GM21447 (cell line): ENCODE results near the gene TENM4.
"Not testable (repeated sequence)": the region's sequence is repeated elsewhere in the genome, so short reads cannot be mapped to it uniquely, and the experiment has no call there.

Experiments
- ATAC-seq: cut with Tn5 transposase; IDR thresholded peaks from one replicate; pipeline ENCODE4 v1.9.1; 2021; ENCODE audit not compliant: unreplicated experiment

TENM4 gene

DNA sequence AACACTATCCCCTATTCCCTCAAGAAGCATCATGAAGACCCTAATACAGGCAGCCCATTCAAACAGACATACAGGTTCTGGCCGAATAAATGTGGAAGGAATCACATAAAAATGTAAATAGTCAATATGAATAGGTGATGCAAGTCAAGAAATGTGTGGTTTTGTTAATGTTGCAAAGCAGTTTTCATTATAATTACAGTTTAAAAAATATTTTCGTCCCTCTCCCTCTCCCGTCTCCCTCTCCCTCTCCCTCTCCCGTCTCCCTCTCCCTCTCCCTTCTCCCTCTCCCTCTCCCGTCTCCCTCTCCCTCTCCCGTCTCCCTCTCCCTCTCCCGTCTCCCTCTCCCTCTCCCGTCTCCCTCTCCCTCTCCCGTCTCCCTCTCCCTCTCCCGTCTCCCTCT is 250.3 kb downstream of the TENM4 start:
- not testable (repeated sequence) for ATAC-seq

DNA sequence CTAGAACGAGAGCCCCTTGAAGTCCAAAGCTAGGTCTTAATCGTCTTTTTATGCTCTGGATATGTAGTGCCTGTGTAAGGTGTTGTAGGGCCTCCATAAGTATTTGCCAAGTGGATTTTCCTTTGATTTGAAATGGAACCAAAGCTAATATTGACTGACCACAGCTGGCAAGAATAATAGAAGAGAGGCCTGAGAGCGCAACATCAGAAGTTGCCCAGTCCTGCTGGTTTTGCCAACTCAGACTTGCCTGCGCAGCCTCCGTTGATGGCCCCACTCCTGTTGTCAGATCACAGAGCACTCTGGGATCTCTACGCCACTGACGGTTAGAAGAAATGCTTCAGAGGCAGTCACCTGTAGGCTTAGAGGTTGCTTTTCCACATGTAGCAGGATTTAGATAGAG is 251.2 kb downstream of the TENM4 start:
- ATAC-seq: no peak

DNA sequence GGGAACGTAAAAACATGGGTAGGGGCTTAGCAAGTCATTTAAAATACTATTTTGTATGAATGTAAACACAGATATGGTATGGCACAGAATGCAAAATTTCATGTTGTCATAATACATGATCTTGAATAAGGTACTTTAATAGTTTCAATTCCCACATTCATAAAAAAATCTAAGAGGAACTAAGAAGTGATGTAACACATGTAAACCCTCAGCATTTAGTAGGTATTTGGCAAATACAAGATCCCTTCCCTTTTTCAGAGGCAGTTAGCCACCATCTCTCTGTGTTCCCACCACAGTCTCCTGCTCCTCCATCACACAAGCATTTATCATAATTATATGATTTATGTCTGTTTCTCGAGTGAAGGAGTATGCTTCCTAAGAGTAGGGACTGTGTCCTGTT is 251.8 kb downstream of the TENM4 start:
- ATAC-seq: no peak

DNA sequence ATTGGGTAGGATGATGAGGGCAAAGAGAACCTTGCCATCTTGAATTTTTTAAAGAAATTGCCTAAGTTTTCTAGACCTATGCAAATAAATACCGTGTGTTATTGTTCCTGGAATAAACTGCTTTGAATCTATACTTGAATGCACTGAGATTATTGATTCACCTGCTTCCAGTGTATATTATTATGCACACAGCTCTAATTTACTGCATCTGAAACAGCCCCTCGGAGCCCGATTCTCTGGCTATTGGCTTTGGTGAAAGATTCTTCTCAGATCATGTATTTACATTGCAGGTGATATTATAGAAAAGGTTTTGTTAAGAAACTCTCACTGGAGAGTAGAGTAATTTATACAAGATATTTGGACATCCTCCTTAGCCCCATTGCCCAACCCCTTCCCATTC is 254.2 kb downstream of the TENM4 start:
- no peak for ATAC-seq

DNA sequence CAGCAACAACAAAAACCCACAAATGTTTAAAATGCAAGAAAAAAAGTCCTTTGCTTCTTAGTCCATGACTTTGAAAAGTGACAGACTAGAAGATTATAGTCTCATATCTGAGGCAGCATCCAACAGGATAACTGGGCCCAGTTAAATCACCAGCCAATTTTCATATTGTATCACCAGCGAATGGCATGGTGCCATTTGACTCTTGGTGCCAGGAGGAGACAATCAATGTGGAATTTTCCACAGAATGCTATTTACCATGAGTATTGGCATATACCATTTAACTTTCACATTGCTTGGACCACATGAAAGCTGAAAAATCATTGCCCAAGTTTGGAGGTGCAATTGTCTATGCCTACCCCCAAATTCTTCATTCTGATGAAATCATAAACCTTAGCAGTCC is 255.5 kb downstream of the TENM4 start:
- ATAC-seq: no peak

DNA sequence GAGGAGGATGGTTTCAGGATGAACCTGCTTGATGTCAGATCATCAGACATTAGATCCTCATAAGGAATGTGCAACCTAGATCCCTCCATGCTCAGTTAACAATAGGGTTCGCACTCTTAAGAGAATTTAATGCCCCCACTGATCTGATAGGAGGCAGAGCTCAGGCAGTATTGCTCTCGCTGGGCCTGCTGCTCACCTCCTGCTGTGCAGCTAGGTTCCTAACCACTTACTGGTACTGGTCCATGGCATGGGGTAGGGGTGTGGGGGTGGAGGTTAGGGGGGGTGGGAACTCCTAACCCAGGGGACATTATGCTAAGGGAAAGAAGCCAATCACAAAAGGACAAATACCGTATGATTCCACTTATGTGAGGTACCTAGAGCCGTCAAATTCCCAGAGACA is 256.5 kb downstream of the TENM4 start:
- ATAC-seq: no peak

DNA sequence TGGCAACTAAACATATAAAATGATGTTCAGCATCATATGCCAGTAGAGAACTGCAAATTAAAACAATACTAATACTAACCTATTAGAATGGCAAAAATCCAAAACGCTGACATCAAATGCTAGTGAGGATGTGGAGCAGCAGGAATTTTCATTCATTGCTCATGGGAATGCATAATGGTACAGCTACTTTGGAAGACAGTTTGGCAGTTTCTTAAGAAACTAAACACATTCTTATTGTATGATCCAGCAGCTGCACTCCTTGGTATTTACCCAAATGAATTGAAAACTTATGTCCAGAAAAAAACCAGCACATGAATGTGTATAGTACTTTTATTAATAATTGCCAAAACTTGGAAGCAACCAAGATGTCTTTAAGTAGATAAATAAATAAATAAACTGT is 258.0 kb downstream of the TENM4 start:
- ATAC-seq: no peak

DNA sequence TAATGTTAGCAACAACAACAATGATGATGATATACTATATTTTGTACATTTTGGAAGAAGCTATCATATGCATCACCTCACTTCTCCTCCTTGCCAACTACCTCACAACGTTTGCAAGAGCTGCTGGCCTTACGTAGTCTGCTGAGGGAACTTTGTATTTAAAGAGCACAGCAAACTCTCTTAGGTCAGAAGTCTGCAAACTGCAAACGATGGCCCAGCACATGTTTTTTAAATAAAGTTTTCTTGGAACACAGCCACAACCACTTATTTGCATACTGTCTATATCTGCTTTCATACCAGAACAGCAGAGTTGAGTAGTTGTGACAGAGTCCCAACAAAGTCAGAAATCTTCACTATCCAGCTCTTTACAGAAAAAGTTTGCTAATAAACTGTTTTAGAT is 261.7 kb downstream of the TENM4 start:
- ATAC-seq: no peak

DNA sequence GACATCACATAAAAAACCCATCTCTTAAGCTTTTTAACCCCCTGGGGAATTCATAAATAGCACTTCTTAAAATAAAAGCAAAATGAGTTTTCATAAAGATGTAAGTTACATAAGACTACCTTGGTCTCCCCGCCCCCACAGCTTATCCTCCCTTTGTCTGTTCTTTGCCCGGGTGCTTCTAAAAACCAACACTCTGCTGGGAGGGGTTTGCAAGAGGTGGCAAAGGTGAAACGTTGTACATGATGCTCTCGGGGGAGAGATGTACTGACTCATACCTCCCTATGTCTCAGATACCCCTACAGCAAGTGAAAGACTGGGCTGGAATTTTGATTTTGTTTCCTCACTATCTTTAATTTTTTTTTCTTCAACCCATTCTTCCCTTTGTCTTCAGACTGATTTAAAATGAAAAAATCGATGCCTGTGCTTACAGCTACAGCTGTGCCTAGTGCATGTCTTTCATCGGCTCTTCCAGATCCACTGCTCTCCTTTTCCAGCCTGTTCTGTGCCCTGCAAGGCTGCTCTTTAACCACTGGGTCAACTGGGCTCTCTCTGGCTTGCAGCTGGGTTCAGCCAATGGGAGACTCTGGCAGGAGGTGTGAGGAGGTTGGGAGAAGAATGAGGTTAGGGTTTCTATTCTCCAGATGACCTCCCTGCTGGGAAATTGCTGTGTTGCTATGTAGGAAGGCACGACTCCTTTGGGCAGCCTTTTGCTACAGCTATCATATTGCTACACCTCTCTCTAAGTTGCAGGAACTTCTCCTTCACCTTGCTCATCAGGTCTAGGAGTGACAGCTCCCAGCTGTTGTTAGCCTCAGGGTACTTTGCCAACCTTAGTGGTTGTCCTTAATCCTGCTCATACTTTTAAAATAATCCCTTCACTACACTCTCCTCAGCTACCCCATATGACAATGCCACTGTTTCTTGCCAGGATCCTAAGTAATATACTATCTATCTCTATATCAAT is 266.5 kb downstream of the TENM4 start:
- no peak for ATAC-seq

DNA sequence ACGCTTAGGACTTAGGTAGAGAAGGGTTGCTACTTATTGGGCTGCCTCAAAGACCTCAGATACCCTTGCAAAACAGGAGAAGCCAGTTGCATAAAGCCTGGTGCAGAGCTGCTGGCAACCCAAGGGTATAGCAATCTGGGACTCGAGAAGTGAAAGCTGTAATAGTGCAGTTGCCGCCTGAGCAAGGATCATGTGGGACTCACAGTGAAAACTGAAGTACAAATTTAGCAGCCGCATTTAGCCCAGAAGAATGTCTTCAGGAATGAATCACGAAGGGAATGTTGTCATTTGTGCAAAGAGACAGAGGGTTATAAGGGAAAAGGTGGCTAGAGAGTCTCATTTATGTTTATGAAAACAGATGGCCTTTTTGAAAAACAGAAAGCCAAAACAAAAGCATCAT is 267.2 kb downstream of the TENM4 start:
- no peak for ATAC-seq

DNA sequence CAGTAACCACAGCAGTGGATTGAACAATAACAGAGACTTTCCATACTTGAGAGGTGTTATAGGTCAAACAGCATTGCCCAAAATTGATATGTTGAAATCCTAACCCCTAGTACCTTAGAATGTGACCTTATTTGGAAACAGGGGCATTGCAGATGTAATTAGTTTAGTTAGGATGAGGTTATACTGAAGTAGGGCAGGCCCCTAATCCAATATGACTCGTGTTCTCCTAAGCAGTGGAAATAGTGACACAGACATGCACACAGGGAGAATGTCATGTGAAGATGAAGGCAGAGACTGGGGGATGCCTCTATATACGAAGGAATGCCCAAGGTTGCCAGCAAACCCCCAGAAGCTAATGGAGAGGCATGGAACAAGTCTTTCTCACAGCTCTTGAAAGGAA is 270.5 kb downstream of the TENM4 start:
- no peak for ATAC-seq

DNA sequence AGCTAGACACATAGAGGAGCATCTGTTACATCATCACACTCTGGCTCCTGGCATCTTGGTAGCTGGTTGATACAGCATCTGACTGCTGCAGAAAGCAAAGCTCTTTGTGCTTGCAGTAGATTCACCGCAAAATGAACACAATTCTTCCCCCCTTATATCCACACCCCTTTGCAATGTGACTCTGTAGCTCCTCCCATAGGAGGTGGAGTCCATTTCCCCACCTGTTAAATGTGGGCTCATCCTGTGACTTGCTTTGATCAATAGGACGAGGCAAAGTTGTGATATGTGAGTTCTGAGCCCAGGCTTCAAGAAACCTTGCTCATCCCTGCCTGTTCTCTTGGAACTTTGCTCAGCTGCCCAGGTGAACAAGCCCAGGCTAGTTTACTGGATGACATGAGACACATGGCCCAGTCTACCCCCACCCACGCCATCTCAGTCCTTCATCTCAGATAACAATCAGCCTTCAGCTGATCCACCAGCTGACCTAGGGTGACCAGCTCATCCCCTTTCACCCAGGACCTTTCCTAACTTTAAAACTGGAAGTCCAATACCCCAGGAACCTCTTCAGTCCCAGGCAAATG is 272.2 kb downstream of the TENM4 start:
- ATAC-seq: no peak

DNA sequence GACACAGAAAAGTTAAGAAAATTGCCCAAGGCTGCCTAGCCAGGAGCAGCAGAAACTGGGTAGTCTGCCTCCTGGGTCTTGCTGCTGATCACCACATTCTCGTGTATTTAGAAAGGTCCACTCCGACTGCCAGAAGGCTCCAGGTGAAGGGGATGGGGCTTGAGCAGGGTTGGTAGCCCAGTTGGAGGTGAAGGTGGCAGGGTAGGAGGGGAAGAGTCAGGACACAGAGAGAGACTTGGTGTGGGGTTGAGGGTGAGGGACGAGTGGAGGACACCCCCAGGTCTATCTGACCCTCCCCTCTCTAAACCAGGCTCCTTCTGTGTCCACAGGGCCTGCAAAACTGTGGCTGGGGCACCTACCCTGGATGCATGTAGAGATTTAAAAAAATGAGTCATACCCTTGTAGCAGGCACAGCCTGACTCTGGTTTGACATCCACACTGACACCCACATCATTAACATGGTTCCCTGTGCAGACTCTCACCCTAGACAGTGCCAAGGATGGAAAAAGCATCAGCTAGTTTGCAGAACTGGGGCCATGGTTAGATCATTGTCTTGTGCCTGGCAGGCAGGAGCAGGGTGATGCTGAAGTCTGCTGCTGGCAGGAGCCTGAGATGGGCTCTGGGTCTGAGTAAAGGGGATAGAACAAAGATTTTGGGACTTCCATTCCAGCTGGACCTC is 273.2 kb downstream of the TENM4 start:
- no peak for ATAC-seq

DNA sequence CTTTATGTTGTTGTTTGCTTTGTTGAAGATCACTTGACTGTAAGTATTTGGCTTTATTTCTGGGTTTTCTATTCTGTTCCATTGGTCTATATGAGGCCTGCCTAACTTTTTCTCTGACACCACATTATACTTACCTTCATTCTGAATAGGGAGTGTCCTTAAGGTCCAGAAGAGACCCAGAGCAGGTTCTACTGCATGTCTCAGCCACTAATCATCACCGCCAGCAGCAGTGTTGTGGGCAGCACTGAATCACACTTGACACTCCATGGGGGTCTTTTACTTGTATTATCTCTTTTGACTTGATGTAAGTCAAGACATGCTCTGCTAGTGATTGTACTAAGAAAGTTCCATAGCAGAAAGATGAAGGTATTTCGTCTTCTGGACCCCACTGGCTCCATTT is 274.9 kb downstream of the TENM4 start:
- no peak for ATAC-seq

DNA sequence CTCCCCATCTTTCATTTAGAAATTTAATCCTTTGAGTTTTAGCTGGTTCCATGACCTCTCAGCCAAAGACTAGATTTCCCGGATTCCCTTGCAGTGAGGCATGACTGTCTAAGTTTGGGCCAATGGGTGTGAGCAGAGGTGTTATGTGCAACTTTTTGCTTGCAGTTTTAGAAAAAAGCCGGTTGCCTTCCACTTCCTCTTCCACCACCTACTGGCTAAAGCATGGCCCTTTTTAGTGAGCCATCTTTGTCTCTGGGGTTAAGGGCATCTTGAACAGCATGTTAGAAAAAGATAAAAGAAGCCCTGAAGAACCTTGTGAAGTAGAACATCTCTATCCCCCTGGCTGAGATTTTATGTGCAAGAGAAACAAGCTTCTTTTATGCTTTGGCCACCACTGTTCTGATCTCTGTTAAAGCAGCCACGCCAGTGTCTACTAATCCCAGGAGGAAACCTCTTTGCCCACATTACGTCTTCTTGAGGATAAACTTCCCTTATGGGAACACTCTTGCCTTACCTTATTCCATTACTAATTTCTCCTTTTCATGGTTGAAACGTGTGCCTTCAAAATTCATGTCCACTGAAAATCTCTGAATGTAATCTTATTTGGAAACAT is 279.9 kb downstream of the TENM4 start:
- no peak for ATAC-seq

DNA sequence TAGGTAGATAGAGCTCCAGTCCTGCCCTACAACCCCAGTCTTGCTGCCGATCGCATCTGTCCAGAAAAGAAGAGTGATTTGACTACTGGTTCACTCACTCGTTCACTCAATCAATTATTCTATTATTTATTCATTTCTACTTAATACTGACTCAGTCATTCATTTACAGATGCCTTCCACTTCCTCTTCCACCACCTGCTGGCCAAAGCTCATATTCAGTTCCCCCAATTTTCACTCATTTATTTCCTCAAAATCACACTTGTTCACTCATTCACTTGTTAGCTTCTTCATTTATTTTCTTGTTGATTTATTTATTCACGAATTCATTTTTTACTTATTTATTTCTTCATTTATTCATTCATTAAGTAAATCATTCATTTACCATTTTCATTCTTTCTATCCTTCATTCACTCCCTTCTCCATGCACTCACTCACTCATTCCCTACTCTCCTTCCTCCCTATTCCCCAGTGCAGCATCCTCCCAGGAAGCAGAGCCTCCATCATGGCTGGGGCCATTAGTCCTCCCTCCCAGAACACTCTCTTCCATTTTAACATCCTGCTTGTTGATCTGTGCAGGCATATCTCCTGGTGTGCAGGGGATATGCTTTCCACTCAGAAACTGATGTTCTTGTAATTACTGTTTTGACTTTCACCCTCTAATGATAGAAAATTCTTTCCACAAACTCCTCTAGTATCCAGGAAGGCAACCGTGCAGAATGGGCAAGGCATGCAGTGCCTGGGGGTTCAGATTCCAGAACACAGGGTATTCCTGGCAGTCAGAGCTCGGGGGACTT is 281.0 kb downstream of the TENM4 start:
- no peak for ATAC-seq

DNA sequence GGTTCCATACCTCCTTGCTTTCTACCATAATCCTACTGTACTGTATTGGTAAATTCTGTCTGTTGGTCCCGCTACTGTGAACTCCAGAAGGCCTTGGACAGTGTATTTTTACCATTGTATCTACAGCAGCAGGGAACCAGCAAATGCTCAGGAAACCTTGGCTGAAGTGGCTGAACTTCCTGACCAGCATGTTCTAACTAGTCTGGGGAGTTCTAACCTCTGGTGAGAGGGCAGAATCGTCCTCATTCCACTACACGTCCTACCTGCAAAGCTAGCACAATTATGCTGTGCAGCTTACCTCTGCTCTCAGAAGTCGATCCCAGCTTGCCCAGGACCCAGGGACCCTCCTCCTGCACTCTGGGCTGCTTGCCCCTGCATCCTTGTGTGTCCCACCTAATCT is 283.1 kb downstream of the TENM4 start:
- no peak for ATAC-seq

DNA sequence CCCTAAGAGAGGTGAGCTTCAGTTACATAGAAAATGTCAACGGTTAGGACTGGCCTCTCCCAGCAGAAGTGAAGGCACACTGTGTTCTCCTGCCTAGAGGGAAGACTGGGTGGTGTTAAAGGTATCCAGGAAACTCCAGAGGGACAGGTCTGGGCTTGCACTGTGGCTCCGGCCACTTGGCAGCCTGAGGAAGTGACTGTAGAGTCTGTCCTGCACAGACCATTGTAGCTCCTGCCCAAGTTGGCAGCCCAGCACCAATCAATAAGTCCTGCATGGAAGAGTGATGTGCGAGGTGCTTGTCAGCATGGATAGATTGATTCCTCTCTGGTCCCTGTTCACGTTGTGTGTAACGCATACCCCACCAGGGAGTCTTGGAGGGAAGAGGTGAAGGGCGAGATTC is 284.8 kb downstream of the TENM4 start:
- no peak for ATAC-seq

DNA sequence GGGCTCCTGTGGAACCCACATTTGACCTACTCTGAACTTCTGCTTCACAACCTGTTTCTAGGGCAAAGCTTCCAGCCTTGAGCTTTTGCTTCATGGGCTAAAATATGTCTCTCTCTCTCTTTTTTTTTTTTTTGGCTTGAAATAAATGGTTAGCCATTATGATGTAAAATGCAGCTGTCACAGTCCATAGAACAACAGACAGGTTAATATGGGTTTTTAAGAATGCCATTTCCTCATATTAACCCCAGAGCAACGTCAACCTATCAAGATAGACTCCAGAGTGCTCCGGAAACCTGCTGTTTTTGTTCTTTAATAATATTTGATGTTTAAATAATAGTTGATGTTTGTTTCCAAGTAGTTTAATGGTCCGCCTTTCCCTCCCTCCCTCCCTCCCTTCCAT is 285.6 kb downstream of the TENM4 start:
- ATAC-seq: no peak

DNA sequence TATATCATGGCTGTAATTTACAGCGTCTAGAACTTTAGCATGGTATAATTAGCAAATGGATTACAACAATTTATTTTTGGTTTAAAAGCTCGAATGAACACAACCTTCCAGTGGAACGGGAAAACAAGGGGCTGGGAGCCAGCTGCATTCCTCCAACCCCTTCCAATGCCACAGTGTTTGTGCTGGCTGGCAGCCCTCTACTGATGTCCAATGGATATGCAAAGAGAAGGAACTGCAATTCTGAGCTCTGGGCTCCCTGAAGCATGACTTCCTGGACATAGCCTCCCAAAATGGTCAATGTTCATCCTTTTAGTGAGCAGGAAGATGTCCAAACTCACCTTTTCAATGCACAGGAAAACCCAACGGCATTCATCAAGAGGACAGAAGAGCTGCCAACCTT is 288.3 kb downstream of the TENM4 start:
- no peak for ATAC-seq

DNA sequence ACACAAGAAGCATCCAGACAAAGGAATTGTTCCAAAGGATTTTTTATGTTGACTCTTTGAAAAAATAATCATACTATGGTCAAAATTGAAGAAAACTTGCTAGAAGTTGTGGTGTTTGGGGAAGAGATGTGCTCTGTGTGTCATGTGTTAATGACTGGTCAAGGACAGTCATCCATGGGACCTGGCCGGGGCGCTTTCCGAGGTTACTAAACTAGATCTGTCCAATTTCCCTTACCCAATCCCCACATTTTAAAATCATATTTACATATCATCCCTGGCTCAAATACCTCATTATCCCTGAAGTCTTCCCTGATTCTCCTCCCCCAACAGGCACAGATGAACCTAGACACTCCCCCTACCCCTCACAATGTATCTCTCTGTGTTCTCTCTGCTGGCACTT is 289.4 kb downstream of the TENM4 start:
- no peak for ATAC-seq
